CD4-positive, alpha-beta T cell treated with Interleukin-4 for 1 hour (primary cell): ENCODE data around the gene POLA1.

ENCODE experiments used
- DNase-seq, 2 donors: peaks; one replicate each; pipeline ENCODE4 v3.0.0-alpha.2; 2020 to 2022

Gene POLA1

GRCh38 chrX:24886916-24887315 is 193.2 kb downstream of the POLA1 start:
- DNase-seq, result no peak

GRCh38 chrX:24890677-24891076 is 197.0 kb downstream of the POLA1 start:
- no peak for DNase-seq

GRCh38 chrX:24899391-24899790 is 205.7 kb downstream of the POLA1 start:
- DNase-seq, result no peak

GRCh38 chrX:24900234-24900633 is 206.5 kb downstream of the POLA1 start:
- no peak for DNase-seq

- no peak for DNase-seq
These were observed 209.1 kb downstream of the POLA1 start for GRCh38 chrX:24902806-24903205.

GRCh38 chrX:24918715-24919114 is 225.0 kb downstream of the POLA1 start:
- DNase-seq, result no peak

GRCh38 chrX:24920769-24921168 is 227.1 kb downstream of the POLA1 start:
- DNase-seq, result no peak

- DNase-seq, result no peak
These were observed 231.7 kb downstream of the POLA1 start for GRCh38 chrX:24925430-24925829.

- DNase-seq, result no peak
These were observed 233.7 kb downstream of the POLA1 start for GRCh38 chrX:24927372-24927771.

- no peak for DNase-seq
These were observed 234.4 kb downstream of the POLA1 start for GRCh38 chrX:24928114-24928513.

- no peak for DNase-seq
These were observed 240.6 kb downstream of the POLA1 start for GRCh38 chrX:24934279-24934678.

GRCh38 chrX:24945009-24945408 is 251.3 kb downstream of the POLA1 start:
- DNase-seq, result no peak

- DNase-seq, result no peak
These were observed 252.7 kb downstream of the POLA1 start for GRCh38 chrX:24946369-24946768.

- no peak for DNase-seq
These were observed 261.0 kb downstream of the POLA1 start for GRCh38 chrX:24954732-24955131.

GRCh38 chrX:24955372-24955930 is 261.7 kb downstream of the POLA1 start:
- no peak for DNase-seq

GRCh38 chrX:24956828-24957227 is 263.1 kb downstream of the POLA1 start:
- DNase-seq, result no peak

GRCh38 chrX:24961809-24962208 is 268.1 kb downstream of the POLA1 start:
- no peak for DNase-seq

GRCh38 chrX:24963823-24964222 is 270.1 kb downstream of the POLA1 start:
- DNase-seq, result no peak

- DNase-seq, result no peak
These were observed 271.7 kb downstream of the POLA1 start for GRCh38 chrX:24965372-24965771.

- DNase-seq, result no peak
These were observed 276.1 kb downstream of the POLA1 start for GRCh38 chrX:24969812-24970211.

GRCh38 chrX:24979081-24979480 is 285.4 kb downstream of the POLA1 start:
- no peak for DNase-seq

- no peak for DNase-seq
These were observed 287.3 kb downstream of the POLA1 start for GRCh38 chrX:24981030-24981429.

- no peak for DNase-seq
These were observed 288.7 kb downstream of the POLA1 start for GRCh38 chrX:24982306-24982965.

- DNase-seq, result no peak
These were observed 290.2 kb downstream of the POLA1 start for GRCh38 chrX:24983931-24984330.

- DNase-seq, result no peak
These were observed 291.4 kb downstream of the POLA1 start for GRCh38 chrX:24985120-24985519.
